GM21526 (cell line): ENCODE data around the gene CDH4.
"Not testable (repeated sequence)": the region's sequence is repeated elsewhere in the genome, so short reads cannot be mapped to it uniquely, and the experiment has no call there.

Experiments
- ATAC-seq: cut with Tn5 transposase; IDR thresholded peaks from one replicate; pipeline ENCODE4 v1.9.1; 2021; ENCODE audit warnings: moderate library complexity; ENCODE audit not compliant: unreplicated experiment, low FRiP score

The CDH4 gene

DNA sequence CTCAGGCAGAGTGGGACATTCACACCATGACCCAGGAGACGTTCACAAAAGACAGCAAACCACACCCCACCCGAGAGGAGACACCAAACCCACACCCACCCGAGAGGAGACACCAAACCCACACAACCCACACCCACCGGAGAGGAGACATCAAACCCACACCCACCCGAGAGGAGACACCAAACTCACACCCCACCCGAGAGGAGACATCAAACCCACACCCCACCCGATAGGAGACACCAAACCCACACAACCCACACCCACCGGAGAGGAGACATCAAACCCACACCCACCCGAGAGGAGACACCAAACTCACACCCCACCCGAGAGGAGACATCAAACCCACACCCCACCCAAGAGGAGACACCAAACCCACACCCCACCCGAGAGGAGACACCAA lies 729.6 kb downstream of the CDH4 start:
- not testable (repeated sequence) for ATAC-seq

DNA sequence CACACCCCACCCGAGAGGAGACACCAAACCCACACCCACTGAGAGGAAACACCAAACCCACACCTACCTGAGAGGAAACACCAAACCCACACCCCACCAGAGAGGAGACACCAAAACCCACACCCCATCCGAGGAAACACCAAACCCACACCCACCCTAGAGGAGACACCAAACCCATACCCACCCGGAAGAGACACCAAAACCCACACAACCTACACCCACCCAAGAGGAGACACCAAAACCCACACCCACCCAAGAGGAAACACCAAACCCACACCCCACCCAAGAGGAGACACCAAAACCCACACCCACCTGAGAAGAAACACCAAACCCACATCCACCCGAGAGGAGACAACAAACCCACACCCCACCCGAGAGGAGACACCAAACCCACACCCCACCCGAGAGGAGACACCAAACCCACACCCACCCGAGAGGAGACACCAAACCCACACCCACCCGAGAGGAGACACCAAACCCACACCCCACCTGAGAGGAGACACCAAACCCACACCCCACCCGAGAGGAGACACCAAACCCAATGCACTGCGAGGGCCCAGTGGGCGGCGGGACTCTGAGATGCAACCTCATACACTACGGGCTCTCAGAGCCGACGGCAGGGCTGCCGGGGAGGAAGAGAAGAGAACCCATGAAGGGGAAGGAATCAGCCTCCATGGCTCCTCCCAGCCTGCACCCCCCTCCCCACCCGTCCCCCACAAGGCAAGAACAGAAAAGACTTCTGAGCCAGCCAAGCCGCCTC lies 730.3 kb downstream of the CDH4 start:
- ATAC-seq: no peak

DNA sequence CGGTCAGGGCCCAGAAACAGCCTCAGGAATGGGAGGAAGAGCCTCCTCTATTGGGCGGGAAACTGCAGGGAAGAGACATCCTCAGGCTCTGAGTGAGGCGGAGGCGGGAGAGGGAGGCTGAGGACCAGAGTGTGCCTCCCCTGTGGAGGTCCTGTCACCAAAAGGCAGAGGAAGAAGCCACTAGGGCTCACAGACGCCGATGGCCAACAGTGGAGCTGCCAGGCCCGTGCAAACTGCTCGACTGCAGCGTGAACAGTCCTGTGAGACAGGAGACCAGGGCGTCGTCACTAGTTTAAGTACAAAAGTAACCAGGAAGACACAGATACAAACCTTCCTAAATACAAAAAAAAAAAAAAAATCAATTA lies 730.9 kb downstream of the CDH4 start:
- ATAC-seq: no peak

DNA sequence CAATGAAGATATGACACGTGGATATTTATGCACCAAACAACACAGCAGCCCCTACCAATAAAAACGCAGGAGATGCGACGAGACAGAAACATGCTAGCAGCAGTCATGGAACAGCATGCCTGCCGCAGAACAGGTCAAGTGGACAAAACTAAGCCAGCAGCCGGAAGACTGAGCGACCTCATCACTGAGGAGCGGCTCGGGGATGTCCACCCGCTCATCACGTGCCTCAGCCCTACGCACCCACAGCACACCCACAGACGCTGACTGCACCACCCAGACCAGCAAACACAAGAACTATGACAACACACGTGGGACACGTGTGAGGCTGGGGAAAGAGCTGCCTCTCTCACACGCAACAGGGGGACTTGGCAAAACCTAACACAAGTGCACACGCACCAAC lies 731.9 kb downstream of the CDH4 start:
- ATAC-seq: no peak

DNA sequence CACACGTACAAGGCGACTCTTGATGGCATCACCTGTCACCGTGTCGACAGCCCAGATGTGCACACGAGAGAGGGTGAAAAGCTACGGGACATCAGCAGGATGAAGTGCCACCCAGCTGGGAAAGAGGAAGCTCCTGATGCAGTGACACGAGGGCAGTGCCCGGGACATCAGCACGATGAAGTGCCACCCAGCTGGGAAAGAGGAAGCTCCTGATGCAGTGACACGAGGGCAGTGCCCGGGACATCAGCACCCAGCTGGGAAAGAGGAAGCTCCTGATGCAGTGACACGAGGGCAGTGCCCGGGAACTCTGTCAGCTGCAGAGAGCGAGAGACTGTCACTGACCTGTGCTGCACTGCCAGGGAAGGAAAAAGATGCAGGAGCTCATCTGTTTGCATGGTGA lies 732.4 kb downstream of the CDH4 start:
- not testable (repeated sequence) for ATAC-seq

DNA sequence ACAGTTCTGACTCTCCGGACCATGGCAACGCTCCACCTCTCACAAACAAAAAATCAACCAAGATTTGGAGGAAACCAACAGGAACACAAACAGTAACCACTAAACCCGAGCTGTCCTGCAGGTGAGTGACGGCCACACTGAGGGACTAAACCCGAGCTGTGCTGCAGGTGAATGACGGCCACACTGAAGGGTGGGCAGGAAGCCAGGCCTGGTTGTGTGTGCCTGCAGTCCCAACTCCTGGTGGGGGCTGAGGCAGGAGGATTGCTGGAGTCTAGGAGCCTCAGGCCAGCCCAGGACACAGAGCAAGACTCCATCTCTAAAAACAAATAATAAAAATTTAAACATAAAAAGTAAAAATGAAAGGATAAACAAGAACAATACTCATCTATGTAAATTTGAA lies 733.0 kb downstream of the CDH4 start:
- ATAC-seq: no peak

DNA sequence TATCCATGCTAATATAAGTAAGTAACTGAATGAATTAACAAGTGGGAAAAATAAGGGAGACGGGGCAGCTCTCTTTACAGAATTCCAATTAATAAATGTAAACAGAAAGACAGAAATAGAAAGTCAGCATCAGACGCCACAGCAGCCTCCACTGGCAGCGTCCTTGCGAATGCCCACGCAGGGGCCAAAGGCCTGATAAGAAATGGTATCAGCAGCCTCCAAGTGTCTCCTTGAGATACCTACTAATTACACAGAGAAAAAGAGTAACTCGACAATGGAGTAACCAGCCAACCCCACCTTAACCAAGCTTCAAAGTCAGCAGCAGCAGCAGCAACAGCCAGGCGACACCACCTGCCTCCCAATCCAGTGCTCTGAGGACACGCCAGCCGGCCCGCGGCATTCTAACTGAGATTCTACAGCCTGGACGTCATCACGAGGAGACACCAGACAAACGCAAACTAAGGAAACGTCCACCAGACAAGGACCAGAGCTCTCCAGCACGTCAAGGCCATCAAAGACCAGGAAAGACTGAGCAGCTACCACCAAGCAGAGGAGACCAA lies 734.8 kb downstream of the CDH4 start:
- ATAC-seq: no peak

DNA sequence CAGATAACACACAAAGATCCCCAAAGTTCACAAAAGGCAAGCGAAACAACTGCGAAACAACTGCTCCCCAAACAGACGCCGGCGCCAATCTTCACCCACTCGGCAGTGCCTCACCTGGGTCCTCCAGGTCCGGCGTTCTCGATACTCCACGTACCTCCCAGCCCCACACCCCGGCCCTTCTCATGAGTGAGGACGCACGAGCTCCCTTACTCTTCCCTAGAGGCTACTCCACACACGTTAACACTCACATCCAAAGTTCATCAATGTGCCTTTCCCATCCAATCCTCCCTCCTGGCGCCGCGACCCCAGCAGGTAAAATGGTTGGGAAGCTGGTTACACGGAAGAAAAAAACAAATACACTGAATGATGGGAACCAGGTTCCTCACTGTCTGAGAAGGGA lies 736.6 kb downstream of the CDH4 start:
- no peak for ATAC-seq

DNA sequence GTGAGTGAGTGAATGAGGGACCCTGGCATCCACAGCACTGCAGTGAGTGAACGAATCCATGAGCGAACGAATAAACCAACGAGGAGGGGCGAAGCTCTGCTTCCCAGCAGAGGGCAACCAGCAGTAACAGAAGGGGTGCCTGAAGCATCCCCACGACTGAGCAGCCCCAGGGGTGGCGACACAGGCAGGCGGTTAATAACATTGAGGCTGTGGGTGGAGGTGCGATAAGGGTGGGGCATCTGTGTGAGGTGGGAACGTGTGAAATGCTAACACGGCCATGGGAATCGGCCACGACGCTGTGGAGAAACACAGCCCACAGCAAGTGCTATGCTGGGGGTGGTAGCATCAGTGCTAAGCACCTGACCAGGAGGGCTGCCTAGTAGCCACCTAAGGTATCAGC lies 737.7 kb downstream of the CDH4 start:
- no peak for ATAC-seq
